ENCODE data around the gene ME2. TPM values are rescaled to one million over a fixed set of nuclear protein-coding genes. Genes with fewer than 3 reads are reported as not detected.

ME2 gene
- total and polyA plus RNA-seq, 2 donors (not counting 1 experiment from before 2014, with no cell fraction given) = 28.4 to 57.8 TPM

DNA sequence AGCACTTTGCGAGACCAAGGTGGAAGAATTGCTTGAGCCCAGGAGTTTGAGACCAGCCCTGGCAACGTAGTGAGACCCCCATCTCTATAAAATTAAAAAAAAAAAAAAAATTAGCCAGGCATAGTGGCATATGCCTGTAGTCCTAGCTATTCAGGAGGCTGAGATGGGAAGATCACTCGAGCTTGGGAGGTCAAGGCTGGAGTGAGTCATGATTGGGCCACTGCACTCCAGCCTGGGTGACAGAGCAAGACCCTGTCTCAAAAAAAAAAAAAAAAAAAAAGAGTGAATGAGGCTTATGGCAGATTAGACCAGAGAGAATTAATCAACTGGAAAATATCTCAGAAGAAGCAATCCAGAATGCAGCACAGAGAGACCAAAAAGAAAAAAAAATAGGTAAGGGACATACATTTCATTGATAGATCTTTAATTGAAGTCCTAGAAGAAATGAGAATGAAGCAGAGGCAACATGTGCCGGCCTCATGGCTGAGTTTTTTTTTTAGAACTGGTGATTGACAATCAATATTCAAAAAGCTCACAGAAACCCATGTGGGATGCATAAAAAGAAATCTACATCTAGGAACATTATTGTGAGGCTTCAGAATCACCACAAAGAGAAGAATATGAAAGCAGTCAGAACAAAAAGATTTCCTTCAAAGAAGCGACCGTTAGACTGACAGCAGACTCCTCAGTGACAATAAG lies 56.7 kb downstream of the ME2 start:
- DNase-seq = no peak
- CTCF ChIA-PET = no interaction called here
- no CpG with 5 or more reads among the region's 6 CpGs for WGBS (ENCODE audit: insufficient coverage)

GRCh38 chr18:50937183-50937582 lies 58.3 kb downstream of the ME2 start:
- no peak overlapping the region for H3K4me3 Mint-ChIP-seq
- Histone ChIP-seq H3K27me3 (replicated peaks in 1 of 4; ENCODE audit: control extremely low read depth in 1 of 4, control insufficient read depth in 3 of 4, insufficient read depth in 4 of 4, low read length in 3 of 4) (no peaks in the 10 kb centered on the region), H3K4me2 (replicated peaks; ENCODE audit: low read depth, low read length, poor library complexity, severe bottlenecking) (no peak overlapping the region), H3K27ac (ENCODE audit: low read length in 2 of 2) (peak overlapping the region in 1 of 2 donors; percentile 44), H3K36me3 (replicated peaks in 1 of 2; ENCODE audit: control extremely low read depth in 1 of 2, control insufficient read depth in 1 of 2, extremely low read depth in 1 of 2, insufficient read depth in 2 of 2, low read length in 1 of 2) (peaks cover 1 to 29% of the 10 kb centered on the region in 2 experiments), H3K9me3 (ENCODE audit: control extremely low read depth in 1 of 3, control insufficient read depth in 2 of 3, insufficient read depth in 1 of 3, low read length in 2 of 3) (no peaks in the 10 kb centered on the region), H3K4me1 (ENCODE audit: control insufficient read depth in 2 of 2, insufficient read depth in 2 of 2, low read length in 2 of 2) (peaks cover 6 to 7% of the 10 kb centered on the region in 2 donors), H3K9ac (ENCODE audit: low read length) (no peak overlapping the region), H3K79me2 (ENCODE audit: control insufficient read depth, insufficient read depth, low read length) (no peaks in the 10 kb centered on the region), H2AFZ (ENCODE audit: insufficient read depth, low read depth, low read length, poor library complexity, severe bottlenecking) (no peak overlapping the region), H4K20me1 (ENCODE audit: control insufficient read depth, insufficient read depth, low read length, poor library complexity, severe bottlenecking) (no peaks in the 10 kb centered on the region), H3K4me3 (ENCODE audit: control extremely low read depth in 1 of 5, extremely low read depth in 1 of 5, insufficient read depth in 1 of 5, low read depth in 2 of 5, low read length in 4 of 5) (no peak overlapping the region)
- TF ChIP-seq, protein P1, sequence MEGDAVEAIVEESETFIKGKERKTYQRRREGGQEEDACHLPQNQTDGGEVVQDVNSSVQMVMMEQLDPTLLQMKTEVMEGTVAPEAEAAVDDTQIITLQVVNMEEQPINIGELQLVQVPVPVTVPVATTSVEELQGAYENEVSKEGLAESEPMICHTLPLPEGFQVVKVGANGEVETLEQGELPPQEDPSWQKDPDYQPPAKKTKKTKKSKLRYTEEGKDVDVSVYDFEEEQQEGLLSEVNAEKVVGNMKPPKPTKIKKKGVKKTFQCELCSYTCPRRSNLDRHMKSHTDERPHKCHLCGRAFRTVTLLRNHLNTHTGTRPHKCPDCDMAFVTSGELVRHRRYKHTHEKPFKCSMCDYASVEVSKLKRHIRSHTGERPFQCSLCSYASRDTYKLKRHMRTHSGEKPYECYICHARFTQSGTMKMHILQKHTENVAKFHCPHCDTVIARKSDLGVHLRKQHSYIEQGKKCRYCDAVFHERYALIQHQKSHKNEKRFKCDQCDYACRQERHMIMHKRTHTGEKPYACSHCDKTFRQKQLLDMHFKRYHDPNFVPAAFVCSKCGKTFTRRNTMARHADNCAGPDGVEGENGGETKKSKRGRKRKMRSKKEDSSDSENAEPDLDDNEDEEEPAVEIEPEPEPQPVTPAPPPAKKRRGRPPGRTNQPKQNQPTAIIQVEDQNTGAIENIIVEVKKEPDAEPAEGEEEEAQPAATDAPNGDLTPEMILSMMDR (IDR thresholded peaks at IDR 0.05) = no peak
- TF ChIP-seq EZH2 (IDR thresholded peaks at IDR 0.05; ENCODE audit: borderline replicate concordance, insufficient read depth, low read depth, low read length, poor library complexity, severe bottlenecking) = no peak
- ChIA-PET POLR2A (no interaction called here), CTCF (no interaction called here)
- no peak overlapping the region for H3K27ac Mint-ChIP-seq
- ATAC-seq (ENCODE audit: low read depth) (no peak), DNase-seq (peak; percentile 5)
- no CpG with 5 or more reads among the region's 1 CpG for WGBS (ENCODE audit: insufficient coverage)
- H3K9me3 Mint-ChIP-seq (ENCODE audit: insufficient read depth) = no peaks in the 10 kb centered on the region
- H3K4me1 Mint-ChIP-seq = peaks cover 9% of the 10 kb centered on the region
- intact Hi-C loops (cut with micrococcal nuclease) = no loop called here
- no peaks in the 10 kb centered on the region for H3K27me3 Mint-ChIP-seq

More for the DNA sequence above, 56.7 kb downstream of the ME2 start:
- H3K27me3 ChIP-seq (replicated peaks in 1 of 4; ENCODE audit: control extremely low read depth in 1 of 4, control insufficient read depth in 3 of 4, insufficient read depth in 4 of 4, low read length in 3 of 4) = no peaks in the 10 kb centered on the region
- no peaks in the 10 kb centered on the region for H3K9me3 Mint-ChIP-seq (ENCODE audit: insufficient read depth)
- no peak overlapping the region for H3K9ac ChIP-seq (ENCODE audit: low read length)
- H3K27me3 Mint-ChIP-seq = no peaks in the 10 kb centered on the region
- intact Hi-C loops (cut with micrococcal nuclease) = no loop called here
- peaks cover 6 to 7% of the 10 kb centered on the region in 2 donors for H3K4me1 ChIP-seq (ENCODE audit: control insufficient read depth in 2 of 2, insufficient read depth in 2 of 2, low read length in 2 of 2)
- POLR2A ChIA-PET = no interaction called here
- ATAC-seq (ENCODE audit: low read depth) = no peak
- no peaks in the 10 kb centered on the region for H4K20me1 ChIP-seq (ENCODE audit: control insufficient read depth, insufficient read depth, low read length, poor library complexity, severe bottlenecking)
- TF ChIP-seq EZH2 (IDR thresholded peaks at IDR 0.05; ENCODE audit: borderline replicate concordance, insufficient read depth, low read depth, low read length, poor library complexity, severe bottlenecking) = no peak
- H3K79me2 ChIP-seq (ENCODE audit: control insufficient read depth, insufficient read depth, low read length) = no peaks in the 10 kb centered on the region
- peaks cover 1 to 31% of the 10 kb centered on the region in 2 experiments for H3K36me3 ChIP-seq (replicated peaks in 1 of 2; ENCODE audit: control extremely low read depth in 1 of 2, control insufficient read depth in 1 of 2, extremely low read depth in 1 of 2, insufficient read depth in 2 of 2, low read length in 1 of 2)
- no peaks in the 10 kb centered on the region for H3K9me3 ChIP-seq (ENCODE audit: control extremely low read depth in 1 of 3, control insufficient read depth in 2 of 3, insufficient read depth in 1 of 3, low read length in 2 of 3)
- peaks cover 9% of the 10 kb centered on the region for H3K4me1 Mint-ChIP-seq
- no peak overlapping the region for H3K4me2 ChIP-seq (replicated peaks; ENCODE audit: low read depth, low read length, poor library complexity, severe bottlenecking)
- H3K27ac ChIP-seq (ENCODE audit: low read length in 2 of 2) = no peak overlapping the region
- H3K4me3 Mint-ChIP-seq = no peak overlapping the region
- no peak overlapping the region for H2AFZ ChIP-seq (ENCODE audit: insufficient read depth, low read depth, low read length, poor library complexity, severe bottlenecking)
- no peak overlapping the region for H3K4me3 ChIP-seq (ENCODE audit: control extremely low read depth in 1 of 5, extremely low read depth in 1 of 5, insufficient read depth in 1 of 5, low read depth in 2 of 5, low read length in 4 of 5)
- no peak overlapping the region for H3K27ac Mint-ChIP-seq

Measured in B cell (primary cell).